Activated CD4-positive, CD25-positive, alpha-beta regulatory T cell treated with anti-CD3 and anti-CD28 coated beads, Interleukin-2, amount 50 U/mL, for 16 hours (primary cell): ENCODE results near the gene SLC48A1.
"Not testable (repeated sequence)": the region's sequence is repeated elsewhere in the genome, so short reads cannot be mapped to it uniquely, and the experiment has no call there.

Experiments used
- DNase-seq: peaks from one replicate; pipeline ENCODE4 v3.0.0-alpha.2; 2020; ENCODE audit warnings: low read depth, low spot score

Gene SLC48A1

GRCh38 chr12:47791351-47791746, 18.3 kb downstream of the SLC48A1 start:
- DNase-seq: no peak

- no peak for DNase-seq
These were observed 18.8 kb downstream of the SLC48A1 start for GRCh38 chr12:47791874-47792273.

GRCh38 chr12:47793015-47793681, 20.1 kb downstream of the SLC48A1 start:
- no peak for DNase-seq

- DNase-seq: no peak
These were observed 21.6 kb downstream of the SLC48A1 start for GRCh38 chr12:47794679-47795078.

GRCh38 chr12:47795121-47795813, 22.2 kb downstream of the SLC48A1 start:
- no peak for DNase-seq

DNA sequence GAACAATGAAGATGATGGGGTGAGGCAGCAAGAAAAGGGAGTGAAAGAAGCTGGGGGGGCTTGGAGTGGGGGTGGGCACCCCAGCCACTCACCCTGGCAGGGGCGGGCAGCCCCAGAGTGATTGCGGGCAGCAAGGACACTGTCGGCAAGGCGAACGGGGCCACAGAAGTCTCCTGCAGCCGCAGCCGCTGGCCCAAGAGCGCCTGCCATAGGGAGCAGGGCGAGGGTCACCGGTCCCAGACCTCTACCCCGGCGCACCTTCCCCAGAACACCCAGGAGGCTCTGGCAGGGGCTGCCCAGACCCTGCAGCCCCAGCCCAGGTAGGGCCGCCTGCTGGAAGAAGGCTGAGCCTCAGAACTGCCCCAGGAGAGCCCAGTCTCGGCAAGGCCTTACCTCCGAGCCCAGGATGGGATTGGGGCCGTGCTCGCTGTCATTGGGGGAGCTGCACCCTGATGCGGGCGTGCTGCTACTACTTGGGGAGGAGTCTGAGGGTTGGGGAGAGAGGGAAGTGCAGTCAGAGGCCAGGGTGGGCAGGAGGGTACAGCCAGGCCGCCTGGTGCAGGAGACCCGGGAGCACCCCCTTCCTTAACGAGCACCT, 22.9 kb downstream of the SLC48A1 start:
- DNase-seq: no peak

- no peak for DNase-seq
These were observed 24.4 kb downstream of the SLC48A1 start for GRCh38 chr12:47797441-47797840.

DNA sequence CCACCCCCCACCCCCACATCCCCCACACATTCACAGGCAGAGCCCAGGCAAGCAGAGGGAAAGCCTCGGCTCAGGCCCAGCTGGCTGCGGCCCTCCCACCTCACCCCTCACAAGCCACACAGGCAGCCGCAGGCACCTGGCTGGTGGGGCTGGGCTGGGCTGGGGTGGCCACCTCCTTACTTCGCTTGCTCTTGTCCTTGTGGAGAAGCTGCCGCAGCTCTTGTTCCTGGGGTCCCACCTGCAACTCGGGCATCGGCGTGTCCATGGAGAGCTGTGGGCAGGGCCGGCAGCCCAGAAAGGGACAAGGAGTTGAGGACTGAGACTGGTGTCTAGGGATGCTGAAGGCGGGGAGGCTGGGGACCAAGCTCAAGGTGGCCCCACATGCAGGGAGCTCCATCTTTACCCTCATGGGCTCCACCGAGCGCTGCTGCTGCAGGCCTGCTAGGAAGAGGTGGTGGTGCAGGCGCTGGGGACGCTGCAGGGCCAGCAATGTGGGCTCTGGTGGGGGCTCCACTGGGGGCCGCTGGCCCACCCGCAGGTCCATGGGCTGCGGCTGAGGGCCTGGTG, 25.4 kb downstream of the SLC48A1 start:
- no peak for DNase-seq

DNA sequence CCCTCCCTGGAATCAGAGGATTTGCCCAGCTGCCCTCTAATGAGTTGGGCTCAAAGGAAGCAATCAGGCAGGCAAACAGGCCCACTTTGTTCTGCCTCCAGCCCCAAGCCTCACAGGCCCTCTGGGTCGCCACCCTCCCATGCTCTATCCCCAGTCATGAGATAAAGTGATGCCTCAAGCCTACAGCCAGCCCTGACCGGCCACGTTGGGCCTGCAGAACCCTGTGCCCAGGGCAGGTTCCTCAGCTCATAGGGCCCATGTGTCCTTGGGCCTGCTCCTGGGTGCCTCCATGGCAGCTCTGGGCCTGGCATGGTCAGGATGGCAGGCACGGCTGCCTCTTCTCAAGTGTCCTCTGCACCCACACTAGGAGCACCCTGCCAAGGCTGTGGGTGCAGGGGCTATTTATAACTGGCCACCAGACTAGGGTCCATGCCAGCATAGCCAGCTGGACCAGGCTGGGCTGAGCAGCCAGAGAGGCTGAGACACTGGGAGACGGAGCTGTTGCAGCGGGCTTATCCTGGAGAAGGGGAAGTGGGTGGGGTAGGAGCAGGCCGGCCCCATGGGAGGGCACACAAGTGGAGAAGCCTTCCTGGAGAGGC, 26.4 kb downstream of the SLC48A1 start:
- no peak for DNase-seq

- no peak for DNase-seq
These were observed 27.5 kb downstream of the SLC48A1 start for GRCh38 chr12:47800582-47800981.

- DNase-seq: no peak
These were observed 28.3 kb downstream of the SLC48A1 start for GRCh38 chr12:47801170-47801903.

GRCh38 chr12:47801904-47802246, 28.8 kb downstream of the SLC48A1 start:
- no peak for DNase-seq

DNA sequence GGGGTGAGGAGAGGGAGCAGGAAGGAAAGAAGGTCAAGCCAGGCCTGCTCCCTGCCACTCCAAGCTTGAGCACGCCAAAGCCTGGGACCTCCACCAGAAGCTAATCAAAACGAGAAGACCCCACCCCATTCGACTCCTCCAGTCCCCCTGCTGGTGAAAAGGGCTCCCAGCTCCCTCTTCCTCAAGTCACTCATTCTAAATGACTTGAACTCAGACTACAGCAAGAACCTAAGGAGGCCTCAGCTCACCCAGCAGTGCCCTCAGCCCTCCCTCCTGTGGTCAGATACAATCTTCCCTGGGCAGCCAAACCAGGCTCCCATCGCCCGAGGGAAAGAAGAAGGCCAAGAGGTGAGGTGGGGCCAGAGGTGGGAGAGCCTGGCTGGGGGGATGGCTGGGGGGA, 29.3 kb downstream of the SLC48A1 start:
- no peak for DNase-seq

- no peak for DNase-seq
These were observed 30.3 kb downstream of the SLC48A1 start for GRCh38 chr12:47803191-47803875.

GRCh38 chr12:47804171-47804570, 31.1 kb downstream of the SLC48A1 start:
- no peak for DNase-seq

DNA sequence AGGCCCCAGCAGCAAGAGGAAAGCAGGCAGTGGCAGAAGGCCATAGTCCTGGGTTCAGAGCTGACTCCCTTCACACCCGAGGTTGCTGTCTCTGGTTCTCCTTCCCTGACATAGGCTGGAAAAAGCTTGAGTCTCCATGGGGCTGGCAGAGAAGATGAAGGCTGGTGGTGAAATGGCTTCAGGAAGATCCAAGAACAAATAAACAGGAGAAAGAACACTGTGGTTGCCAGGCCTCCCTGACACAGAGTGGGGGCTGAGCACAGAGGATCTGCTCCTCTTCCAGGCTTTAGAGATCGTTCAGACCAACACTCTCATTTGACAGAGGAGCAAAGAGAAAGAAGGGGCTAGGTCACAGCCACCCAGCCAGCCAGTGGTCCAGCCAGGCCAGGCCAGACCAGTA, 32.4 kb downstream of the SLC48A1 start:
- no peak for DNase-seq

- DNase-seq: no peak
These were observed 34.3 kb downstream of the SLC48A1 start for GRCh38 chr12:47807338-47807737.

DNA sequence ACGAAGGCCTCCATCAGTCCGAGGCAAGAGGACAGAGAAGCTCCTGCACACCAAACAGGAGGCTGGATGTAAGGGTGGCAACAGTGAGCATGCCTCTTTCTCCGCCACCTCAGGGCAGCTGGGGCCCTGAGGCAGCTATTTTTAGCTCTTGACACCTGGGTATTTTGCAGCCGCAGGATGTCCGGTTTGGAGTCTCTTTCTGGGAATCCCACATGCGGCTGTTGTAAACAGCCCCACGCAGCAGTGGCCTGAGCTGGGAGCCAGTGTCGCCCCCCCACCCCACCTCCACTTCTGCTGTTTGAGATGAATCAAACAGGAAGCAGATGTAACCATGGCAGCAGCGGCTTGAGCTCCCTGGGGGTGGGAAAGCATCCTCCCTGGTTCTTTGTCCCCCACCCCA, 35.0 kb downstream of the SLC48A1 start:
- DNase-seq: peak; percentile 62

- no peak for DNase-seq
These were observed 35.7 kb downstream of the SLC48A1 start for GRCh38 chr12:47808574-47809365.

GRCh38 chr12:47809518-47809917, 36.5 kb downstream of the SLC48A1 start:
- not testable (repeated sequence) for DNase-seq
